ENCODE results near the gene MAMDC4. TPM values are rescaled to one million over a fixed set of nuclear protein-coding genes. Genes with fewer than 3 reads are reported as not detected.
A peak's percentile ranks its signal among the peaks of the same experiment; 100 is the strongest.

MAMDC4 gene
- total and polyA plus RNA-seq, 2 donors from 2014 or later: 5.8 to 8.1 TPM

GRCh38 chr9:136854113-136854841 lies 2.1 kb downstream of the MAMDC4 start:
- Histone ChIP-seq H3K36me3 (ENCODE audit: control insufficient read depth in 2 of 3, insufficient read depth in 3 of 3, low read length in 3 of 3) (no peaks in the 10 kb centered on the region), H3K9me3 (ENCODE audit: control insufficient read depth in 2 of 3, insufficient read depth in 1 of 3, low read length in 3 of 3) (no peaks in the 10 kb centered on the region), H3K9ac (ENCODE audit: low read length in 3 of 3) (no peak overlapping the region), H3K4me3 (ENCODE audit: low read length in 3 of 3) (no peak overlapping the region), H3K27me3 (ENCODE audit: control insufficient read depth, insufficient read depth, low read length) (no peaks in the 10 kb centered on the region), H3K27ac (ENCODE audit: low read depth in 2 of 2, low read length in 2 of 2) (no peak overlapping the region), H3K4me1 (ENCODE audit: control insufficient read depth in 2 of 3, insufficient read depth in 2 of 3, low read depth in 1 of 3, low read length in 3 of 3) (peaks cover 0 to 24% (median 7%) of the 10 kb centered on the region in 3 donors)
- intact Hi-C loops (cut with DNase I): no loop called here
- DNase-seq (peak in 2 of 5 donors; percentile 51 to 78), FAIRE-seq (no peak)
- TF ChIP-seq CTCF (IDR thresholded peaks at IDR 0.05; ENCODE audit: borderline replicate concordance, extremely low read depth, insufficient read depth): no peak

GRCh38 chr9:136854842-136855460 lies 2.8 kb downstream of the MAMDC4 start:
- no peak overlapping the region for H3K27ac ChIP-seq (ENCODE audit: low read depth in 2 of 2, low read length in 2 of 2)
- peaks cover 0 to 24% (median 7%) of the 10 kb centered on the region in 3 donors for H3K4me1 ChIP-seq (ENCODE audit: control insufficient read depth in 2 of 3, insufficient read depth in 2 of 3, low read depth in 1 of 3, low read length in 3 of 3)
- DNase-seq (peak in 2 of 5 donors; percentile 45 to 67), FAIRE-seq (no peak)
- H3K36me3 ChIP-seq (ENCODE audit: control insufficient read depth in 2 of 3, insufficient read depth in 3 of 3, low read length in 3 of 3): no peaks in the 10 kb centered on the region
- TF ChIP-seq CTCF (IDR thresholded peaks at IDR 0.05; ENCODE audit: borderline replicate concordance, extremely low read depth, insufficient read depth): no peak
- intact Hi-C loops (cut with DNase I): no loop called here
- H3K27me3 ChIP-seq (ENCODE audit: control insufficient read depth, insufficient read depth, low read length): no peaks in the 10 kb centered on the region
- H3K4me3 ChIP-seq (ENCODE audit: low read length in 3 of 3): no peak overlapping the region
- no peak overlapping the region for H3K9ac ChIP-seq (ENCODE audit: low read length in 3 of 3)
- no peaks in the 10 kb centered on the region for H3K9me3 ChIP-seq (ENCODE audit: control insufficient read depth in 2 of 3, insufficient read depth in 1 of 3, low read length in 3 of 3)

- no peak for TF ChIP-seq CTCF (IDR thresholded peaks at IDR 0.05; ENCODE audit: borderline replicate concordance, extremely low read depth, insufficient read depth)
- no peaks in the 10 kb centered on the region for H3K27me3 ChIP-seq (ENCODE audit: control insufficient read depth, insufficient read depth, low read length)
- peaks cover 0 to 19% (median 7%) of the 10 kb centered on the region in 3 donors for H3K4me1 ChIP-seq (ENCODE audit: control insufficient read depth in 2 of 3, insufficient read depth in 2 of 3, low read depth in 1 of 3, low read length in 3 of 3)
- H3K4me3 ChIP-seq (ENCODE audit: low read length in 3 of 3): no peak overlapping the region
- DNase-seq (peak in 2 of 5 donors; percentile 50 to 71), FAIRE-seq (no peak)
- no peak overlapping the region for H3K27ac ChIP-seq (ENCODE audit: low read depth in 2 of 2, low read length in 2 of 2)
- no peak overlapping the region for H3K9ac ChIP-seq (ENCODE audit: low read length in 3 of 3)
- intact Hi-C loops (cut with DNase I): no loop called here
- no peaks in the 10 kb centered on the region for H3K36me3 ChIP-seq (ENCODE audit: control insufficient read depth in 2 of 3, insufficient read depth in 3 of 3, low read length in 3 of 3)
- no peaks in the 10 kb centered on the region for H3K9me3 ChIP-seq (ENCODE audit: control insufficient read depth in 2 of 3, insufficient read depth in 1 of 3, low read length in 3 of 3)
Observed at GRCh38 chr9:136855461-136856078, 3.4 kb downstream of the MAMDC4 start.

Measured in kidney (tissue), 14 donors.